ENCODE results near the gene OR2C3.

OR2C3 gene

DNA sequence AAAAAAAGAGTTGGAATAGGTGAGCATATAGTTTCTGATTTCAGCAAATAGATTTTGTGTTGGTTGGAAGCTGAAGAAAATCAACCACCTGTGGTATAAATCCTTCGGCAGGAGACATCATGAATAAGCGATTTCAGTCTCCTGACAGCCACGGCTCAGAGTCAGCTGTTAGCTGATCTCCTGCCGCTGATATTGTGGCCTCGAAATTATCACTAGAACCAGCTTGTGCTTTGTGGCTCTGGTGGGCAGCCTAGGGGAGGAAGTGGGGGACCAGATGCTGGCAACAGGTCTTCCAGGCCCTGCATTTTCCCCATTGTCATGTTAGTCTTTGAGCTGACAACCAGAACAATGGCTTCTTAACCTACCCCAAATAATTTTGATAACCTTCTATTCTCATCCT is 11.9 kb upstream of the OR2C3 start:
- no peak for DNase-seq (ENCODE audit: extremely low read depth, insufficient read length)
- H3K27me3 ChIP-seq (replicated peaks; ENCODE audit: control insufficient read depth, insufficient read depth, low read length): no peaks in the 10 kb centered on the region
- no peaks in the 10 kb centered on the region for H3K36me3 ChIP-seq (ENCODE audit: control insufficient read depth, insufficient read depth, low read length)
- TF ChIP-seq, protein P1, sequence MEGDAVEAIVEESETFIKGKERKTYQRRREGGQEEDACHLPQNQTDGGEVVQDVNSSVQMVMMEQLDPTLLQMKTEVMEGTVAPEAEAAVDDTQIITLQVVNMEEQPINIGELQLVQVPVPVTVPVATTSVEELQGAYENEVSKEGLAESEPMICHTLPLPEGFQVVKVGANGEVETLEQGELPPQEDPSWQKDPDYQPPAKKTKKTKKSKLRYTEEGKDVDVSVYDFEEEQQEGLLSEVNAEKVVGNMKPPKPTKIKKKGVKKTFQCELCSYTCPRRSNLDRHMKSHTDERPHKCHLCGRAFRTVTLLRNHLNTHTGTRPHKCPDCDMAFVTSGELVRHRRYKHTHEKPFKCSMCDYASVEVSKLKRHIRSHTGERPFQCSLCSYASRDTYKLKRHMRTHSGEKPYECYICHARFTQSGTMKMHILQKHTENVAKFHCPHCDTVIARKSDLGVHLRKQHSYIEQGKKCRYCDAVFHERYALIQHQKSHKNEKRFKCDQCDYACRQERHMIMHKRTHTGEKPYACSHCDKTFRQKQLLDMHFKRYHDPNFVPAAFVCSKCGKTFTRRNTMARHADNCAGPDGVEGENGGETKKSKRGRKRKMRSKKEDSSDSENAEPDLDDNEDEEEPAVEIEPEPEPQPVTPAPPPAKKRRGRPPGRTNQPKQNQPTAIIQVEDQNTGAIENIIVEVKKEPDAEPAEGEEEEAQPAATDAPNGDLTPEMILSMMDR (IDR thresholded peaks at IDR 0.05; ENCODE audit: insufficient read depth, low read length, poor library complexity, severe bottlenecking): no peak
- no peak overlapping the region for H3K4me3 ChIP-seq (replicated peaks; ENCODE audit: low read depth, low read length)

DNA sequence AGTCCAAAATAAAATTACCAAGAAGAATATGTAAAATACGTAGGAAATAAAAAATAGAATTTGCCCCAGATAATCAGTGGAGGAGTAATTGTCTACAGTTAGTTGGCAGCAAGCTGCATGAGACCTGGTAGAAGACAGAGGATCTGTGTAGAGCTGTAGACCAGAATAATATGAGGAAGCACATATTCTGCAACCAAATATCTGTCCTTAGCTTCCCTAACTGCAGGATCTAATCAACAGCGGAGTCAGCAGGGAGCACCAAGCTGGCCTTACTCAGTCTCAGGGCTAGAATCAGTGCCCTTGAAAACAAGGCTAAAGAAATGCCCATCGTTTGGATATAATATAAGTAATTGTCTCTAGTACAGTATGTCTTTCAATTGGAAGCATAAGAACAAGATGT is 6.6 kb upstream of the OR2C3 start:
- TF ChIP-seq, protein P1 (IDR thresholded peaks at IDR 0.05; ENCODE audit: insufficient read depth, low read length, poor library complexity, severe bottlenecking): no peak
- Histone ChIP-seq H3K4me3 (replicated peaks; ENCODE audit: low read depth, low read length) (no peak overlapping the region), H3K27me3 (replicated peaks; ENCODE audit: control insufficient read depth, insufficient read depth, low read length) (no peaks in the 10 kb centered on the region), H3K36me3 (ENCODE audit: control insufficient read depth, insufficient read depth, low read length) (no peaks in the 10 kb centered on the region)
- no peak for DNase-seq (ENCODE audit: extremely low read depth, insufficient read length)

DNA sequence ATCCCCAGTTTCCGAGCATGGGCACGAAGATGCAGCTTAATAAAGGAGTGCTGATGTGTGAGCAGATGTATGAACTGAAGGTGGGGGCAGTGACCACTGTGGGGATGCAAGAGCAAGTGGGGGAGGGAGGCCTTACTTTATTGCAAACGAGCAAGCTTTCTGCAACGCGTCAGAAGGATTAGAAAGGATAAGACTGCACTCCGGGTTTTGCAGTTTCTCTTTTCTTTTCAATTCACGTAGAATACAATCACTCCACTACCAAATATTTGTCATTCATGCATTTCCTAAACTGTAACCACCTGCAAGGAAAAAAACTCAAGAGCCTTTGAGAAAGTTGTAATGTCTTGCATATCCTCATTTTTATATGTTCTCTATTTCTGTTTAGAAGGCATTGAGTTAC is 4.3 kb upstream of the OR2C3 start:
- Histone ChIP-seq H3K27me3 (replicated peaks; ENCODE audit: control insufficient read depth, insufficient read depth, low read length) (no peaks in the 10 kb centered on the region), H3K4me3 (replicated peaks; ENCODE audit: low read depth, low read length) (no peak overlapping the region), H3K36me3 (ENCODE audit: control insufficient read depth, insufficient read depth, low read length) (no peaks in the 10 kb centered on the region)
- TF ChIP-seq, protein P1 (IDR thresholded peaks at IDR 0.05; ENCODE audit: insufficient read depth, low read length, poor library complexity, severe bottlenecking): no peak
- no peak for DNase-seq (ENCODE audit: extremely low read depth, insufficient read length)

DNA sequence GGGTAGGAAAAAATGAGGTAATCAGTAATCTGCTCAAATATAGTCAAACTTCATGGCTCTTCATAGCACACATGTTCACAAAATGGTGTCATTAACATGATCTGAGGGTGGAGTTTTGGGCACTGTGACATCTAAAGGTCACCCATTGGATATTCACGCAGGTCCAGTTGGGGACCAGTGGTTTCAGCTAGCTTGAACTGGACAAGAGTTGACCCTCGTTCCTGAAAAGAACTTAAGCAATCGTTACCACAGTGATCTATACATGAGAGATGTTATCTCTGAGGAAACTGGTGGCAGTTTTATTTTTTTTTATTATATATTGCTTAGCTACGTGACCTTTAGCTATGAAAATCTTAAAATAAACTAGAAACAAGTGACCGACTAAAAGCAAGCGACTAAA is 3.0 kb upstream of the OR2C3 start:
- no peaks in the 10 kb centered on the region for H3K27me3 ChIP-seq (replicated peaks; ENCODE audit: control insufficient read depth, insufficient read depth, low read length)
- H3K36me3 ChIP-seq (ENCODE audit: control insufficient read depth, insufficient read depth, low read length): no peaks in the 10 kb centered on the region
- TF ChIP-seq, protein P1 (IDR thresholded peaks at IDR 0.05; ENCODE audit: insufficient read depth, low read length, poor library complexity, severe bottlenecking): no peak
- no peak overlapping the region for H3K4me3 ChIP-seq (replicated peaks; ENCODE audit: low read depth, low read length)
- DNase-seq (ENCODE audit: extremely low read depth, insufficient read length): no peak

DNA sequence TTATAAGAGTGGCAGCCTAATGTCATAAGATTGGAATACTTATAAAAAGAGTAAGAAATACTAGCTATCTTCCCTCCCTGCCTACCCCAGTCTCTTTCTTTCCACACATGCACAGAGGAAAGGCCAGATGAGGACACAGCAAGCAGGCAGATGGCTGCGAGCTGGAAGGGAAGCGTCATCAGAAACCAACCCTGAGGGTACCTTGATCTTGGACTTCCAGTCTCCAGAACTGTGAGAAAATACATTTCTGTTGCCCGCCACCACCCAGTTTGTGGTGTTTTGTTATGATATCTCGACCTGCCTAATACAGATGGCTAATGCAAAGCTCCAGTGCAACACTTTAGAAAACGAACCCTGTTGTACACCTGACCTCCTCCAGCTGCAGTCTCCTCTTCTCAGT is 2.3 kb upstream of the OR2C3 start:
- no peak for DNase-seq (ENCODE audit: extremely low read depth, insufficient read length)
- Histone ChIP-seq H3K27me3 (replicated peaks; ENCODE audit: control insufficient read depth, insufficient read depth, low read length) (no peaks in the 10 kb centered on the region), H3K36me3 (ENCODE audit: control insufficient read depth, insufficient read depth, low read length) (no peaks in the 10 kb centered on the region), H3K4me3 (replicated peaks; ENCODE audit: low read depth, low read length) (no peak overlapping the region)
- TF ChIP-seq, protein P1 (IDR thresholded peaks at IDR 0.05; ENCODE audit: insufficient read depth, low read length, poor library complexity, severe bottlenecking): no peak

DNA sequence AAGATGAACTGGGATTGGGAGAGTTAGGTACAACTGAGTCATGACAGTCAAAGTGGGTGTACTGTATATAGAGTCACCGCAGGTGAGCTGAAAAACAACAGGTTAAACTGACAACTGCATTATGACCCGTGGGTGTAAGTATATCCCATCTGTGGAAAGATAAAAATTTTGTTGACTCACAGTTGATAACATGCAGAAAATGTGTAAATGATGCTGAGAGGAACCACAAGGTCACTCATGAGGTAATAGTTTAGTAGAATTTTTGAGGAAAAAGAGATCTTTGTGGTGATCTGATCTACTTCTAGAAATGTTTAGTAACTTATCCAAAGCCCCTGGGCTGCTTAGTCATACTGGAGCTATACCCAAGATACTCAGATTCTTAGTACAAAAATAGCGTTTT is 838 bp downstream of the OR2C3 start:
- H3K4me3 ChIP-seq (replicated peaks; ENCODE audit: low read depth, low read length): no peak overlapping the region
- no peak for DNase-seq (ENCODE audit: extremely low read depth, insufficient read length)
- H3K27me3 ChIP-seq (replicated peaks; ENCODE audit: control insufficient read depth, insufficient read depth, low read length): no peaks in the 10 kb centered on the region
- H3K36me3 ChIP-seq (ENCODE audit: control insufficient read depth, insufficient read depth, low read length): no peaks in the 10 kb centered on the region
- TF ChIP-seq, protein P1 (IDR thresholded peaks at IDR 0.05; ENCODE audit: insufficient read depth, low read length, poor library complexity, severe bottlenecking): no peak
